Activated T-cell treated with anti-CD3 and anti-CD28 coated beads for 24 hours (primary cell): ENCODE results near the gene HSBP1.
A peak's percentile ranks its signal among the peaks of the same experiment; 100 is the strongest.

Experiments
- DNase-seq: peaks from one replicate; pipeline ENCODE4 v3.0.0-alpha.2; 2020; ENCODE audit warnings: low read depth

HSBP1 gene

DNA sequence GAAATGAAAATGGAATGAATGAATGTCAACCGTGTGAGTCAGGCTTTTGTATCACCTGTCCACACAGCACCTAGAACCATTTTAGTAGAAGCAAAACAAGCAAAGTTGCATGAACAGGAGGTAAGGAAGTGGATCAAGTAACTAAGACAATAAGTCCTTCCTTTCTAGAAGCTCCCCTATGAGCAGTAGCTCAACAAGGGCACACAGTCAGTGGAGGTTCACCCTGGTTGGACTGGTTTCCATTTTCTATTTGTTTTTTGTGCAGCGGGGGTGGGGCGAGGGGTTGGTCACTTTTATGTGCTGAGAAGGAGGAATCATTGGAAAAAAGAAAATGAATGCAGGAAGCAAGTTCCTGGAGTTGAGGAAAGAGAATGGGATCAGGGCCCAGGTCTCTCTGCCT, 4.0 kb upstream of the HSBP1 start:
- no peak for DNase-seq

DNA sequence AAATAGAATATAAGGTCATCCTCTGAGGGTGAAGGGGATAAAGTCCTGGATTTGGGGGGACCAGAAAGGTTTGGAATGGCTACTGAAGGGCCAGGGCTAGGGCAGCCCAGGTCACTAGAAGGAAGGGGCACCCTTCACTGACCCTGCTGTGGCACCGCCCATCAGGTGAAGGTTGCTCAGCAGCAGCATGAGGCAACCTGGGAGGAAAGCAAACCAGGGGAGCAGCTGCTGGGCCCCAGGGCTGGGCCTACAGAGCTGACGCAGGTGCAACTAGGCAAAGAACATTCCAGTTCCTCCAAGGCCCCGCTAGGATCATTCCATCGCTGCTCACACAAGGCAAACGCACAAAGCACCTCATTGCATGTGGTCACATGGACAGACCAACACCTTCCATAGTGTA, 3.4 kb upstream of the HSBP1 start:
- no peak for DNase-seq

DNA sequence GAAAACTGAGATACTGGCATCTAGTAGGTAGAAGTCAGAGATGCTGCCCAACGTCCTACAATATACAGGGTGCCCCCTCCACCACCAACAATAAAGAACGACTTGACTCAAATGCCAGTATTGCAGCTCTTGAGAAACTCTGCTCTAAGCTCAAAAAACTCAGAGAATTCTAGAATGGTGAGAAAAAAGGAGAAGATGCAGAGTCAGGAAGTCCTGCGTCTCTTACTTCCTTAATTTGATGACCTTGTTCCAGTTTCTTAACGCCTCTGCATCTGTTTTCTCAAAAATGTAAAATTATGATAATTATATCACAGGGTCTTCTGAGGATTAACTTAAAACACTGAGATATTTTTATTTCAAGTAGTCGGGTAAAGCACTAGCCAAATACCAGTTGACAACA, 1.7 kb upstream of the HSBP1 start:
- no peak for DNase-seq

DNA sequence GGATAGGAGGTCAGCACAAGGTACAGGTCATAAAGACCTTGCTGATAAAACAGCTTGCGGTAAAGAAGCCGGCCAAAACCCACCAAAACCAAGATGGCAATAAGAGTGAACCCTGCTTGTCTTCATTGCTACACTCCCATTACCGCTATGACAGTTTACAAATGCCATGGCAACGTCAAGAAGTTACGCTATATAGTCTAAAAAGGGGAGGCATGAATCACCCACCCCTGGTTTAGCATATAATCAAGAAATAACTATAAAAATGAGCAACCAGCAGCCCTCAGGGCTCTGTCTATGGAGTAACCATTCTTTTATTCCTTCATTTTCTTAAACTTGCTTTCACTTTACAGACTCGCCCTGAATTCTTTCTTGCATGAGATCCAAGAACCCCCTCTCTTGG, 1.0 kb upstream of the HSBP1 start:
- no peak for DNase-seq

DNA sequence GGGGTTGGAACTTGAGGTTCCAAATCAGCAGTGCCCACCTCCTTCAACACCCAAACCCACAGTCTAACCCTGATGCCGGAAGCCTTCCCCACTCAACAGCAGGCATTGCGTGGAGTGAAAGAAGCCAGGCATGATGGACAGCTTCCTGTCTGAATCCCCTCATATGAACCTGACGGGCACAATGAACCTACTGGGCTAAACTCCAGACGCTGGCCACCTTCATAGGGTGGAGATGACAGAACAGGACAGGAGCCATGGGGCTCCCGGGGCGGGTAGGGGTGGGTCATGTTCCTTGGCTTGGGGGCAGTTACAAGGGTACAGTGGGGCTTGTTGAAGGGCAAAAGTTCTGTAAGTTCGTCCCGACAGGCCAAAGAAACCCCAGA, 460 bp upstream of the HSBP1 start:
- DNase-seq = no peak

DNA sequence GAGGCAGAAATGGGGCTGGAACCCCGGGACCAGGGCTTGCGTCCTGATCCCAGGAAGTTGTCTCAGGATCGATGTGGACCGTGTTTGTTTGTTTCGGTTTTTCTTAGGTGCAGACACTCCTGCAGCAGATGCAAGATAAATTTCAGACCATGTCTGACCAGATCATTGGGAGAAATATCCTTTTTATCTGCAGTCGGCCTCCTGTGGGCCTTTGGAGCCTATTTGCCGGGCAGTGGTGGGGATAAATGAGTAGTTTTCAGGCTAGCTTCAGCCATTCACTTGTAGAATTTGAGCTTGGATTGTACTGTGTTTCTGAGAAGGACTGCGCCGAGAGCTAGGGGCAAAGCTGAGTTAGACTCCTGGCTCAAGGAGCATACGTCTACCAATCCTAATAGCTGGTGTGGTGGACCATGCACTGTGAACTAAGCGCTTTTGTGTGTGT, 816 bp downstream of the HSBP1 start:
- DNase-seq = no peak

DNA sequence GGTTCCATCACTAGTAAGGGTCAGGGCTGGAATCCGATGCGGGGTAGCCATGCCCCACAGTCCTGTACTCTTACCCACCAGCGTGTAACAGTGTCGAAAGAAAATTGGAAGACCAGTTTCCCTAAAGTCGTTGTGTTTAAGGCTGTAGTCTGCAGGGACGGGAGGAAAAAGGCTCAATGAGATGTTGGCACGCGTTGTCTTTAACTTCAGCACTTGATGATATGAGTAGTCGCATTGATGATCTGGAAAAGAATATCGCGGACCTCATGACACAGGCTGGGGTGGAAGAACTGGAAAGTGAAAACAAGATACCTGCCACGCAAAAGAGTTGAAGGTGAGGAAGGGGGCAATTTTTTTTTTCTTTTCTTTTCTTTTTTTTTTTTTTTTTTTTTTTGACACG, 1.3 kb downstream of the HSBP1 start:
- no peak for DNase-seq

DNA sequence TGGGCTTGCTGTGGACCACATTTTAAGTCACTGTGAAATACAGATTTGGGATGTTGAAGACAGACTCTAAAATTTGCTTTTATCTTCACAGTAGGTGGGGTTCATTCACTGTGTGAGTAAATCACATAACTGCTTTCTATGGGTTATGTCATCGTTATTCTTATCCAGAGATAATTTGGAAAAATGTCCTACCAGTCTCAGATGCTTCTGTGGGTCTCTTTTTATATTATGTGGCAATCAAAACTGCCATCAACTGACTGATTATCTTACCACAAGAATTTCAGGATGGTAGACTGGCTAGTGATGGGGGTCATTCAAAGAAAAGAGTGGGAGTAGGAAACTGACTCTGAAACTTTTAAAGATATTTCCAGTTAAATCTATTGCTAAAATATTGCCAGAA, 3.1 kb downstream of the HSBP1 start:
- no peak for DNase-seq

DNA sequence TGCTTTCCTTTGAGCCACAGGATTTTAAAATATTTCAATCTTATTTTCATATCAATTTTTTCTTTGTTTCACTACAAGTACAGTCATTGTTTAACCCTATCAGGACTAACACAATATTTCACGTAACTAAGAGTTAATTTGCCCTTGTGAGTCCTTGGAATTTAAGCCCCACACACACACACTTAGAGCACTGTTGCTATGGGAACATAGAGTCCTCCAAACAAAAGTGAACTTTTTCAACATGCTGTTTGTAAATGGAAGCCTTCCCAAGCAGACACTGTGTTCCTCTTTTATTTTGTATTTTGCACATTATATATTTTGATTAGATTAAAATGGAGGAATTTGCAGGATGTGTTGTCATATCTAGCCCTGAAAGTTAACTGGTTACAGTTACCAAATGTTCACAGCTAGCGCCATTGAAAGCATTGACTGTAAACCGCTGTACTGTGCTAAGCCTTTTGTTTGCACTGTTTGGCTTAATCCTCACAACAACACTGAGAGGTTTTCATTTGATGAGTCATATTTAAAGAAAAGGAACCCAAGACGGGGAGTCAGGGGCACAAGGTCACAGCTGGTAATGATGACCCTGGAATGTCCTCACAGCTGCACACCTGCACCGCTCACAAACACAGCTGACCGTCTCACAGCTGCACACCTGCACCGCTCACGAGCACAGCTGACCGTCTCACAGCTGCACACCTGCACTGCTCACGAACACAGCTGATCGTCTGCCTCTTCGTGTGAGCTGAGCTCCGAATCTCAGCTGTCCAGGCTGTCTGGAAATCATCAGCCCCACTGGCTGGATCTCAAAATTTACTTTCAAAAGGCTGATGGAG, 6.3 kb downstream of the HSBP1 start:
- DNase-seq = no peak

DNA sequence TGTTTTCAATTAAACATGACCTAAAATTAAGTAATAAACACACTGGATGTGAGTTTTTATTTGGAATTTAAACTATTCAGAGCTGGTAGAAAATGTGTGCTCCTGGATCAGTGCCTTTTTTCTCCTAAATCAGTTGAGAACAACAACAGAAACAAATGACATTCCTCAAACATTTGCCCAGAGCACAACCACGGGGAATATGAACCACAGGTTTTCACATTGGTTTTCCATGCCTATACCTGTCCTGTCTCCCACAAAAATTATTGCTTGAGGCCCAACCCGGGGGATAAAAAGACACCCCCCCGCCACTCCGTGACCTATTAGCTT, 6.8 kb downstream of the HSBP1 start:
- no peak for DNase-seq

DNA sequence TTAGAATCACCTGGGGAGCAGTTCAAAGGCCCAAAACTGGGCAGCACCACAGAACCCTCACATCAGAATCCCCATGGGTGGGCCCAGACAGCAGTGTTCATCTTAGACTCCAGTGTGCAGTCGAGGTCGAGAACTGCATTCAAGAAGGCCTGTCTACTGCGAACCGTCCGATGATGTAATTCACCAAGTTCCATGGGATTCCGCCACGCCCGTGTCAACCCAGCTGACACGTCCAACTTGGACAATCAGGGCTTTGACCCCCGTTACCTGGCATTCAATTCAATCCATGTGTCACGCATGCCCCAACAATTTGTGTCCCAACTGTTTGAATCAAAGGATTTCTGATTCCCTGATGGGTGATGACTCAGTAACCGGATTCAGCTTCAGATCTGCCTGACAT, 9.2 kb downstream of the HSBP1 start:
- DNase-seq = no peak

DNA sequence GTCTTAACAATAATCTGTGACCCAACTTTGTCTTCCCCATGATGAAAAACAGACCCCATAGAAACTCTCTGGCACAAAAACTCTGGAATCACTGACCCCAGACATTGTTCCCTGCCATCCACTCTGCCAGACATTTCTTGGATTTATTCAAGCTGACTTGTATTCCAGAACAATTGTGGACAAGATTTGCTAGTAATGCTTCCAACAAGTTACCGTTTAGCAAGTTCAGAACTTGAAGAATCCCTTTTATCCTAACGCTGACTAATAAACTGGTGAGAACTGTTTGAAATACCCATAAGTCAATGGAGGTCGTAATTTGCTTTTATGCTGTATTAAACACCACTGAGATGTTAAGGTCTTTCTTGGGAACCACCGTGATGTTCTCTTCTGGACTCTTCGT, 10.5 kb downstream of the HSBP1 start:
- no peak for DNase-seq

DNA sequence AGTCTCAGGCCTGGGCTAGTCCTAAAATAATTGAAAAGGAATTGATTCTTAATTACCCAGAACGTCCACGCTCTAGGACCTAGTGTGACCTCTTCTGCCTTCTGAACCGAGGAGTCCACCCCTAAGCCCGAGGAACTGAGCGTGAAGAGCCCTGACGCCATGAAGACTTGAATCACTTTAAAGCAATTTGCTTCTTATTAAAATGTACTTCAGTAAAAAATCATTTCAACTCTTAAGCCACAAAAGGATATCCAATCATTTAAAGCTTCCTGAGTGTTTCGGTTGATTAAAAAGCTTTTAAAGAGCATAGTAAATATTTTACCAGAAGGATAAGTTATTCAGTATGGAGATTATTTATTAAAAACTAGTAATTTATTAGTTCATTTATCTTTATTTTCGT, 11.6 kb downstream of the HSBP1 start:
- no peak for DNase-seq

DNA sequence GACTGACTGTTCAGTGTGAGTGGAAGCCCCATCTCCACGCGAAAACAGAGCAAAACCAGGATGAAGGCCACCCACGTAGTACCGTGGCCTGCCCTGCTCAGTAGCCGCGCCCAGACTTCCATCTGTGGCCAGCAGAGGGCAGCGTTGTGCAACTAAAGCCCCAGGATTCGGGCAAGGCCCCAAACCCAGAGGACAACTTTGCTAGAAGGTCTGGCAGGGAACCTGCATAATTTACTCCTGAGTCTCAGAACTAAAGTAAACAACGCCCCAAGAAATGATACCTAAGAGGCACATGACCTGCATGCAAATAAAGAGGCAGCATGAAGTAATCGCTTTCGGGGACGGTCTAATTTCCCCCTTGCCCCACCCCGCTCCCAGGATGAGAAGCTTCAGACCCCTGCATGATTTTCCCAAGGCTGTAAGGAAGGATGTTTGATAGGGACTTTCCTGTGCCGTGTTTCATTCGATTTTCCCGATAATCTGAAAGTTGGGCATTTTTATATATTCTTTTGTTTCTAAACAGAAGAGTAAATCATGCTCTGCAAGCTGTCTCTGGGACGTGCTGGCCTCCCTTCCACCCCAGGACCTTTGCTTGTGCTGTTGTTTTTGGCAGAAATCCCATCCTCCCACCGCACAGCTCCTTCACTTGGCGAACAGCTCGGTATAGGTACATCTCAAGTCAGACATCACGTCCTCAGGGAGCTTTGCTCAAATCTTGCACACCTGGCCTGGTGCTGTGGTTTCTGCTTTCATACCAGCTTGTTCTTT, 18.6 kb downstream of the HSBP1 start:
- peak; percentile 72 for DNase-seq

DNA sequence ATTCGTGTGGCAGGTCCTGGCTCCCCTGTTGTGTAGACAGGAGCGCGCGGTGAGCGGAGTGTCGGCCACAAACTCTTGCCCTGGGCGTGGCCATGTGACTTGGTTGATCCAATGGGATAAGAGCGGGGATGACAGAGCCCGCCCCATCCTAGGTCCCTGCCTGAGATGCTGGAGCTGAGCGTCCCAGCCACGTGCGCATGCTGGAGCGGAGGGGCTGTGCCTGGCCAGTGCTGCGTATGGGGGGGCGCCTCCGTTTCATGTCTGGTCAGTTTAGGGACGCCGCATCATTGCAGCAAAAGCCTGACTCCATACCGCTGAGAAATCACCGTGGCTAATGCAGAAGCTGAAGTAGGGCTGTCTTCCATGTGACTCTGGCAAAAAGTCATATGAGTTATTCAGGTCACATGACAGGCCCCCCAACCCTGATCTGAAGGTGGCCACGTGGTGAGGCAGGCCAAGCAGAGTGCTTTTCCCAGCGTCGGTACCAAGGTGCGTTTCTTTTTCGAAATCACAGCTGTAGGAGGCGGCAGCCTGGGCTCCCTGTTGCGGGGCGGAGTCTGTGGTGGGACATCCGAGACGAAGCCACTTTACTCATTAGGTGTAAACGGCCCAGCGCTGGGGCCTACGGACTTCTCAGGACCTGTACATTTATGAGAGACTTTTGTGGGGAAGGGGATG, 22.5 kb downstream of the HSBP1 start:
- DNase-seq = no peak

DNA sequence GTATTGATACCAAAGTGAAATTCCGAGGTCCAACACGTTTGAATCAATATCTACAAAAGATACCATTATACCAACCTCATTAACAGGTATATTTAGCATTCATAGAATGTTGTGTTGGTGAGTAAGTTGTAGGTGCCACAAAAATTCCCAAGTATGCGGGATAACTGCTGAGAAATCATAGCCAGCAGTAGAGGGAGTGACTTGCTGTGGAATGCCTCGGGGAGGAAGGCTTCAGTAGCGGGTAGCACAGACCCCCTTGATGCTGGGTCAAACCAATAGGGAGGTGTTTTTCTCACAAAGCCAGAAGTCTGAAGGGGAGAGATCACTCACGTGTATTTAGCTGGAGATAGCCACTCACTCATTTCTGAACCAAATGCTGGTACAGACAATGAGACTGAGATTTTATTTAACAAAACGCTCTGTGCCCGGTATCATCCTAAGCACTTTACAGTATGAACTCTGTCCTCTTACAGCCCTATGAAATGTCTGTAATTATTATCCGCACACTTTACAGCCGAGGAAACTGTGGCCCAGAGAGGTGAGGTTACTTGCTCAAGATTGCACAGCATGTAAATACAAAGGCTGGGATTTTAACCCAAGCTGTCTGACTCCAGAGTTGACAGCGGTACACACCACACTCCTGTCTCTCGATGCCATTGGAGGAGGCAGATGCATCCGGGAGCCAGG, 23.1 kb downstream of the HSBP1 start:
- no peak for DNase-seq

DNA sequence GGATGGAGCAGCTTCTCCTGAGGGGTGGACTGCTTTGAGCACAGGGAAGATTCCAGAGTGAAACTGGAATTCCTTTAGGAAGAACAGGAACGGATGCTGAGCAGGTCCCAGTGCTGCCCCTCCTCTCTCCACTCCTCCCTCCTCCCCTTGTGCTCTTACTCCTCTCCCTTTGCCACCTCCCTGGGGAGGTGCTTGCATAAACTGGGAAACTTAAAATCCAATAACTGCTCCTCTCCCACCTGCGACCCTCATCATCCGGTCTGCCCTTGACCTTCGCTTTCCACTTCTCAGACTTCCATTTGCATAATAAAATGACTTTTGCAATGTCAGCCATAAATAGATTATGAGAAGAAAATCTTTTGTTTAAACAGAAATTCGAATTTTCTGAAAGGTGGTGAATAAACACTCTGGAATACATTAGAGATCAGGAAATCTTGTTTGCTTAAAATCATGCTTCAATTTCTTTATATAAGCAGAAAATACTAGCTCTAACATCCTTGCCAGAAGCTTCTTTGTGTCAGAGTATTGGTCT, 23.7 kb downstream of the HSBP1 start:
- DNase-seq = no peak

DNA sequence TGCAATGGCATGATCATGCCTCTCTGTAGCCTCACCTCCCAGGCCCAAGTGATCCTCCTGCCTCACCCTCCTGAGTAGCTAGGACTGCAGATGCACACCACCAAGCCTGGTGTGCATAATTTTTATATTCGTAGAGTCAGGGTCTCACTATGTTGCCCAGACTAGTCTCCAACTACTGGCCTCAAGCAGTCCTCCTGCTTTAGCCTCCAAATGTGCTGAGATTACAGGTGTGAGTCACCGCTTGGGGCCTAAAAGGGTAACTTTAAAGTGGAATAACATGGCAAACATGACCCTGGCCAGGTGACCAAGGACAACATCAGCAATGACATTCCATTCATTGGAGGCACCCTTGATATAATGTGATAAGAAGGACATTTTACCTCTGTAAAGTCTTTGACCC, 26.1 kb downstream of the HSBP1 start:
- no peak for DNase-seq

DNA sequence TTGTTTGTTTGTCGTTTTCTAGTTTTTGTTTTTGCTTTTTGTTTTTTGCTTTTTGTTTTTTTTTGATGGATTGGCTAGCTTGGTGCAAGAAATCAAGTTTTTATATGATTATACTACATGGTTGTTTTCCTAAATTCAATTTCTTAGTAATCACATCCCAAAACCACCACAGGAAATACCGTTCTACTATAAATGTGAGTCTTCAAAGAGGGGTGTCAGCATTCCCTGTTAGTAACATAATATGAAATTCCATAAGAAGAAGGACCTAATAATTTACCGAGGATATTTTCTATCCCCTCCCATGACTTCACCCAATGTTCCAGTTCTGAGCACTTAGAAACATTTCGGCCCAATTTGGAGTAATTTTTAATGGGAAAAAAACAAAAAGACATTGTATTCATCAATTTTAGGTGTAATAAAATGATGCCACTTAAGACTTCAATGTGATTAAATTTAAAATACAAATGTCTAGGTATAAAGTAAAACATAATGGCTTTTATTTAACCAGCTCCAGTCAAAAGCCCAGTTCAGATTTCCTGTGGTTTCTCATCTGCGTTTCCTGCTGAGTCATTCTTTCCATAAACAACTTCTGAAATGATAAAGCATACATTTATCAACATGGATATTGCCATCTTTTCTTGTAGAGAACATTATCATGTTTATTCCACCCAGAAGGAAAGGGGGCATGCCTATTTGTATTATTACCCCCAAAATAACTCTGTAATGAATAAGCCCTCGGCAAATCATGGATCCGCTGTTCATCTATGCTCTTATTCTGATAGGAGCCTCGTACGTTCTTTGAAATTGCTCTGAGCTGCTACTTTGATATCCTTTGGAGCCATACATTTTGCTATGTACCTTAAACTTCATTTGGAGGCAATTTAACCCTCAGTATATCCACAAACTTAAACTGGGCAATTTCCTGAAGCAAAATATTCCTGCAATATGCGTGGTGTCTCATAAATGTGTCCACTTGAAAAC, 28.1 kb downstream of the HSBP1 start:
- DNase-seq = no peak

DNA sequence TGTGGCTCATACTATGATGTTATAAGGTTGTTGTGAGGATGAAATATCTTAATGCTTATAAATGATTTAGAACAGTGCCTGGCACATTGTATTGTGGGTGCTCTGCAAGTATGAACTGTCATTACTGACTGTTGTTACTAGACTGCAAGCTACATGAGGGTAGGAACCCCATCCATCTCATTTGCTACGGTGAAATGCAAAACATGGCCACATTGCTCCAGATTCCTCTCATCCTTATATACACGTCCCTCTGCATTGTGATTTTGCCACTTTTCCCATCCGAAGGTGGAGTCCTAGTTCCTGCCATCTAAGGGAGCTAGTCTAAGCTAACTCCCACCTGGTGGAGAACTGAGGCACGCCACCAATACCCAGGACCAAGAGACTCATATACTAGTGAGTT, 29.8 kb downstream of the HSBP1 start:
- DNase-seq = no peak

DNA sequence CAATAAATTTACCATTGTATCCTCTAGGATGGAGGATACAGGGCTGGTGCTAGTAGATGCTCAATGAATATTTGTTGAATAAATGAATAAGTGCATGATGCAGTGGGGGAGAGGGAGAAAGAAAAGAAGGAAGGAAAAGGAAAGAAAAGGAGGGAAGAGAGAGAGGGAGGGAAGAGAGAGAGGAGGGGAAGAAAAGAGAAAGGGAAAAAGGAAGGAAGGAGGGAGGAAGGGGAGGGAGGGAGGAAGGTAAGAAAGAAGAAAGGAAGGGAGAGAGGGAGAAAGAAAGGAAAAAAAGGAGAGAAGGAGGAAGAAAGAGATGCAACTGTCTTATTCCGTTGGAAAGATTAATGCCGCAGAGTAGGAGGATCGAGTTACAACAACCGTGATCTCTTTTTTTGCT, 30.4 kb downstream of the HSBP1 start:
- DNase-seq = no peak
